A172 (cell line): Measurements from ENCODE around the gene DNAAF6. TPM values are rescaled to one million over a fixed set of nuclear protein-coding genes. Genes with fewer than 3 reads are reported as not detected.
"Not testable (repeated sequence)": the region's sequence is repeated elsewhere in the genome, so short reads cannot be mapped to it uniquely, and the experiment has no call there.

Experiments used
- DNase-seq: peaks from one replicate; pipeline ENCODE4 v3.0.0-alpha.2; 2015; ENCODE audit warnings: low spot score
- total RNA-seq: library from RNA; depleted of rRNA; stranded (reverse); fragments of >200 nt; shearing (Covaris generic); gene quantifications from 2 replicates; pipeline ENCODE4 v1.2.3, GENCODE V29; 2014; rRNA removed

Gene DNAAF6
- total RNA-seq = not detected in 2 replicates

DNA sequence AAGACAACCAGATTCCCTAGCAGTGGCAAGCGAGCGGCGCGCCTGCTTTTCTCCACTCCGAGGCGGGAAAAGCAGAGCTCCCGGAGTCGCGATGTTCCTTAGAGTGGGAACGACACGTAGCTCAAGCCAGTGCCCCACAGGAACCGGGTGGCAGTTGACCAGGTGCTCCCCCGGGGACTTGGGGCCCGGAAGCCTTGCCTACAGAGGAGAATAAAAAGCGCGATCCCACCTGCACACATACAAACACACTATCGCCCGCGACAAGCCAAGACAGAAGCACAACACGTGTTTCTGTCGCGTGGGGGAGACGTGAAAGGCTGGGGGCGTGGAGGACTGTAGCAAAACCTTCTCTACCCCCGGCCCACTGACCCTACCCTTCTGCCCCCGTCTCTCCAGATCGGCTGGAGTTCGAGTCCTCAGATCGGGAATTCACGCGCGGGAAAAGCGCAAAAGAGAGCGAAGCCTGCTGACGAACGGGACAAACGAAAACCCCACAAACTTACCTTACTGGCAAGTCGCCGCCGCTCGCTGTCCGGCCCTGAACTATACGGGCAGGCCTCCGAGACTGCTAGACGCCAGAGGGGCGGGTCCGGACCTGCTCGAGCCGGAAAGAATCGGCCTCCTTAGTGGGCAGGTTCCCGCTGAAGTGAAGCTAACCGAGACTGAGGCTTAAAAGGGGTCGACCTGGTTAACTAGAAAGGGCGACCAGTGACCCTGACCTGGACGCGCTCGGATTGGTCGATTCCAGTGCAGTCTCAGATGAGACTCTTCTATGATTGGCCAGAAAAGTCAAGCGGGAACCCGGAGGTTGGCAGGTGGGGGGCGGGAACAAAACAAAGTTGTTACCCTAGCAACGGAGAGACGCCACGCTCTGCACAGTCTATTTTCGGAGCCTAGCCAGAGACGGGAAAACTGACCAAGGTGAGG, at the start of gene DNAAF6, which contains the start of gene NUP62CL:
Gene DNAAF6 (plus strand): TSS at position 842 of the 927 bp plus-strand sequence. CDS start 6,265 bp downstream, outside the sequence.
Gene NUP62CL (minus strand): TSS at position 664 of the 927 bp plus-strand sequence. CDS start 31,287 bp downstream, outside the sequence.
- DNase-seq = peak; percentile 54

DNA sequence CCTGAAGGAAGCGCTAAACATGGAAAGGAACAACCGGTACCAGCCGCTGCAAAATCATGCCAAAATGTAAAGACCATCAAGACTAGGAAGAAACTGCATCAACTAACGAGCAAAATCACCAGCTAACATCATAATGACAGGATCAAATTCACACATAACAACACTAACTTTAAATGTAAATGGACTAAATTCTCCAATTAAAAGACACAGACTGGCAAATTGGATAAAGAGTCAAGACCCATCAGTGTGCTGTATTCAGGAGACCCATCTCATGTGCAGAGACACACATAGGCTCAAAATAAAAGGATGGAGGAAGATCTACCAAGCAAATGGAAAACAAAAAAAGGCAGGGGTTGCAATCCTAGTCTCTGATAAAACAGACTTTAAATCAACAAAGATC, 48.8 kb upstream of the DNAAF6 start:
- DNase-seq = not testable (repeated sequence)

DNA sequence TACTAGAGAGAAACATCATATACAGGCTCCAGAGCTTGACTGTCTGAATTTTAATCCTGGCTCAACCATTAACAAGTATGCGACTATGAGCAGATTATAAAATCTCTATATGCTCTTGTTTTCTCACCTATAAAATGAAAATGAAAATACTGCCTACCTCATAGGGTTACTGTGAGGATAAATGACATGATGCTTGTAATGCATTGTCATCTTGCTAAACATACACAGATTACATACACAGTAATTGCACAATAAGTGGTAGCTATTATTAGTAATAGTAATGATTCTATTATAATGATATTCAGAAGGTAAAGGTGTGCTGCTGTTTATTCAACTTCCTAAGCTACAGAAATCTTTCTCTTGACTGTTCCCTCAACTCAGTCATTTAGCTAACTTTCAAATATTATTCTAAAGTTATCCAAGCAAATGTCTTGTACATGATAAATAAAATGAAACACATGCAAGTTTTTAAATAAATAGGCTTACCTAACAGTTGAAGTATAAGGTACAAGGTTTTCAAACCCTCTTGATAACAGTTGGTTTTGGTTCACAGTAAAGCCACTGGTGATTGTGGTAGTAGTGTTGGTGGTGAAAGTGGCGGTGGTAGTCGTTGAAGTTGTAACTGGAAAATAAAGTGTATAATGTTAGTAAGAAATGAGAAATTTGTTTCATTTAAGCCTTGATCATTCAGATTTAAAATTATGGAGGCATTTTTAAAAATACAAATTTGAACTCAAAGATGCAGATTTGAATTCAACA, 39.1 kb upstream of the DNAAF6 start:
- DNase-seq = no peak

DNA sequence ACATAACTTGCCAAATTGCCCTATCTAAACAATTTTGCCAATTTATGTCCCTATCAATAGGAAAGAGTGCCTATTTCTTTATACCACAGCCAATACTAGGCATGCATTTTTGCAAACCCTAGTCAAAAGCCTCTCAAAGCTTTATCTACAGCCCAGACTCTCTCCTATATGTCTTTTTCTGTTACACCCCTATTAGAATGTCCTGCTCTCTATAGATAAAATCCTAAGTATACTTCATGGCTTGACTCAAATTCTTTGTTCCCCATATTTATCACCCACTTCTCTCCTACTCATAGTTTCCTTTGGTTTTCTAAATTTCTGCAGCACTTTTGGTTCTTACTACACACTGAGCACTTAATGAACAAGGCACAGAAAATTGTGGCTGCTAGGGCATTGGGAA, 38.2 kb upstream of the DNAAF6 start:
- no peak for DNase-seq

DNA sequence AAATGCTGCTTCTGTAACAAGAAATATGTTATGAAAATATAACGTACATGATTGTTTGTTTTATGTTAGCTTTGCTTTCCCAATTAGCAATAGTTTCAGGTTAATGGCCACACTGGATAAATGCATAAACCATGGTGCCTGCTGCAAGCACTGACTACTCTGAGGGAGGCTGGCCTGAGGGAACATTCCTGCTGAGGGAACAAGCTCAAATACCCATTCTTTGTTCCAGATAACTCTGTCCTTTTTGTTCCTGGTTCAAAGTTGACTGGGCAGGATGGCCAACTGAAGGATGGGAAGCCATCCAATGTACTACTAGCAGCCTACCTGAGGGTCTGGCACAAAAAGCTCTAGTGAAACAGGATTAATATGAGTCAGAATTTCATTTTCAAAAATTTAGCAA, 37.7 kb upstream of the DNAAF6 start:
- DNase-seq = no peak

DNA sequence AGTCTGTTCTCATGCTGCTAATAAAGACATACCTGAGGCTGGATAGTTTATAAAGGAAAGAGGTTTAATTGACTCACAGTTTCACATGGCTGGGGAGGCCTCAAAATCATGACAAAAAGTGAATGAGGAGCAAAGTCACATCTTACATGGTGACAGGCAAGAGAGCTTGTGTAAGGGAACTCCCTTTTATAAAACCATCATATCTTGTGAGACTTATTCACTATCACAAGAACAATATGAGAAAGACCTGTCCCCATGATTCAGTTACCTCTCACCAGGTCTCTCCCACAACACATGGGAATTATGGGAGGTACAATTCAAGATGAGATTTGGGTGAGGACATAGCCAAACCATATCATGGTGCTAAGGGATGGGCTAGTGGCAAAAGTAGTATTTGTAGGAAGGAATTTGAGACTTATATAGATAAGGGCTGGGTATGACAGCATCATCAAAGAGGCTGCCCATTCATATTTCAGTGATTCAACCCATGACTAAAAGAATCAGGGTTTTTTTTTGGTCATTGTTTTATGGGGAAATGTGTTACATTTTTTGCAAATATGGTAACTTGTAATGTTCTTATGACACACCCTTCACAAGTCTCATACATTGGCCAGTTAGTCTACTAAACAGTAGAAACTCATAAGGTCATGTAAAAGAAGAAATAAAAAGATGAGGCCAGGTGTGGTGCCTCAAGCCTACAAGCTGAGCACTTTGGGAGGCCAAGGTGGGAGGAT, 34.9 kb upstream of the DNAAF6 start:
- no peak for DNase-seq

DNA sequence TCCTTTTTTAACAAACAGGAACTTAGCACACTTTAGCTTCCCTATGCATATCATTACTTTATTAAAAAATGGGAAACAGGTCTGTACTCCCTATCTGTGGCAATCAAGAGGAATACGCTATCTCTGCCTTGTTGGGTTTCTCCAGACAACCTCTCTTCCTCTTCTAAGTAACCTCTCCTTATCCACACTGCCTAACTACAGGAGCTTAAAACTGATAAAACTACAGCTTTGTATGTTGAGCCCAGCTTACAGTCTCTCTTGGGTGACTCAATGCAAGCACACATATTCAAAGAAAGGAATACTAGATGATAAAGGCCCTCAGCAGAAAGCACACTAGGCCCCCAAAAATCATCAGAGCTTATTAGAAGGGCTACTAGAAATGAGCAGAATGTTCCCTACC, 9.1 kb upstream of the DNAAF6 start:
- DNase-seq = no peak

DNA sequence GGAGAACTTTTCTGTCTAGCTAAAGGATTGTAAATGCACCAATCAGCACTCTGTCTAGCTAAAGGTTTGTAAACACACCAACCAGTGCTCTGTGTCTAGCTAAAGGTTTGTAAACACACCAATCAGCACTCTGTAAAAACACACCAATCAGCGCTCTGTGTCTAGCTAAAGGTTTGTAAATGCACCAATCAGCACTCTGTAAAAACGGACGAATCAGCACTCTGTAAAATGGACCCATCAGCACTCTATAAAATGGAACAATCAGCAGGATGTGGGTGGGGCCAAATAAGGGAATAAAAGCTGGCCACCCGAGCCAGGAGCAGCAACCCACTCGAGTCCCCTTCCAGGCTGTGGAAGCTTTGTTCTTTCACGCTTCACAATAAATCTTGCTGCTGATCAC, 8.3 kb upstream of the DNAAF6 start:
- not testable (repeated sequence) for DNase-seq

DNA sequence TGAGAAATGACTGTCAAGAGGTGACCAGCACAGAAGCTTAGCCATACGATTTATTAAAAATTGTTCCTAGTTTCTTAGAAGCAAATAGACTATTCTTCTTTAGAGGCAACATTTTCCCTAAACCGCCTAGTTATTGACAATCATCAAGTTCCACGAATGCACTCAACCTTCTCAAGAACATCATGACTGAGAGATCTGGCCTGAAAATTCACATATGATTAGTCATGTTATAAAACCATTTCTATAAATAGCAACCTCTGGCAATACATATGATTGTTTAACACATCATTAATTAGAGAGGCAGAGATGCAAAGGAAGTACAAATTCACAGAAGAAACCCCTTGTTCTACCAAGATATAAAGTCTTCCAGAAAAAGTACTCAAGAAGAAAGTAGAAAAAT, 6.9 kb upstream of the DNAAF6 start:
- no peak for DNase-seq

DNA sequence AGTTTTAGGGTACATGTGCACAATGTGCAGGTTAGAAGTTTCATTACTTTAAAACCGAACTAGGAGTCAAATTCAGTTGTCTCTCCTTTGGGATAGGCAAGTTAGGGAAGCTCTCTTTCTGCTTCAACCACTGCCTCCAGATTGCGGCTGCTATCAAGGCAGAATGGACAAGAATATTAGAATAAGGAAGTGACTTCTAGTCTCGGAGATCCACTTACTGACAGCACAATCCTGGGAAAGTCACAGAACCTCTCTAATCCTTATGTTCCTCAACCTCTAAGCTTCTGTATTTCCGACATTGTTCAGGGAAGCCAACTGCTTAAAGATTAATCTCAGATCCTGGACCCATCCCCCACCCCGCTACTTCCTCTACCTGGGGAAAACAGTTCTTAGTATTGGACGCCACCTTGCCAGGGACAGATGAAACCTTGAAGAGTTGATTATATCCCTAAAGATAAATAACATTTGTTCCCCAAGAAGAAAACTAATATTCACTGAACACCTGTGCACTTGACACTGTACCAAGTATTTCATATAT, 2.3 kb upstream of the DNAAF6 start:
- no peak for DNase-seq

DNA sequence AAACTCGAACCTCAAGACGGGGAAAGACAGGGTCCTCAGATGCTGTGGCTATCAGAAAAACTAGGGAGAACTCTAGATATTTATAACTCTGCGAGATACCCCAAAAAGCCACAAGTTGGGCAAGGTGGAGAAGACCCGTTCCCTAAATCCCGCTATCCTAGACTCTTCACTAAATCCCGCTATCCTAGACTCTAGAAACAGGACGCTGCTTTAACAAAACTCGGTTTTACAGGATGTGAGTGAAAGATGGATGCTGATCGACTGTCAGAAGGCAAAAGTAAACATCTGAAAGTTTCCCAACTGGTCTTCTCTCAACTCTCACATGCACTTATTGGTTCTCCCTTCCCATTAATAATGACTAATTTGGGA, 270 bp downstream of the DNAAF6 start:
- DNase-seq = no peak

DNA sequence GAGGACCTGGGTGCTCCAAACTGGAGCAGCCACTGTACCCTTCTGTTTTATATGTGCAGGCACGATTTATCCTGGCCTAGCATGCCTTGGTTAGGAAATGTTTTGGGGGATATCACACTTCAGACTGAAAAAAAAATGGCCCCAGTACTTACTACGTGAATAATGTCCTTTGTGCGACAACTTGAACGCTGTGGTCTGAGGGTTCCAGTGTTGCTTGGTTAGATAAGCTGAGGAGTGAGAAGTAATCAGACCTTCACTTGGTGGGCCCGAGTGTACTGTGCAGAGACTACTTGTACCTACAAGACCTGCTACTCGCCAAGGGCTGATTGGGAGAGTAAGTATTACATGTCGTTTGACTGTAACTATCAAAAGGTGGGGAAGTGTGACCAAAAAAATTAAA, 678 bp downstream of the DNAAF6 start:
- DNase-seq = no peak

DNA sequence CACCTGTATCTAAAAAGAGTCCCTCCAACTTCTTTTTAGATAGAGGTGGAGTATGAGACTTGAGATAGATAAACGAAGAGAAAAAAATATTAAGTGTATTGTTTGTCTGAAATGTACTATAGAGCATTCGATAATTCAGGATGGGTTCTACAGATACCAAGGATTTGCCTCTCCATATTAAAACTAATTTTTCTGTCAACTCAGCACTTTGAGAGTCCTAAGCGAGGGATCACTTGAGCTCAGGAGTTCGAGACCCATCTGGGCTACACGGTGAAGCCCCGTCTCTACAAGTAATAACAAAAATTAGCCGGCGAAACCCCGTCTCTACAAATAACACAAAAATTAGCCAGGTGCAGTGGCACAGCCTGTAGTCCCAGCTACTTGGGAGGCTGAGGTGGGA, 1.5 kb downstream of the DNAAF6 start:
- DNase-seq = no peak

DNA sequence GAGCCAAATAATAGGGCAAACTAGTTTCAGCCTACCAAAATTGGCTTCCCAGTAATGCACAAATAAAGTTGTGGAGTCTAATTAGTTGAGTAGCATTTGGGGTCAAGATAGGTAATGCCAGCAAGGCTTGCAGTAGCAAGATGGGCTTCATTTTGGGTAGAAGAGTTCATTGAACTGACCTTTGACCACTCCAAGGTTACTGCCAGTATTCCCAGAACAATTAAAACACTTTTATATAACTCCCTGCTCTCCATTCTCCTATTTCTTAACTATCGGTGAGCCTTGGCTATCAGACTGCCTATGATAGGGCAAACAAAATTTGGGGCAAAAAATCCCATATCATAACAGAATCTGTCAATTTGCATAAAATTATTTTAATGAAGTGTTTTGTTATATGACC, 7.1 kb downstream of the DNAAF6 start:
- DNase-seq = no peak

DNA sequence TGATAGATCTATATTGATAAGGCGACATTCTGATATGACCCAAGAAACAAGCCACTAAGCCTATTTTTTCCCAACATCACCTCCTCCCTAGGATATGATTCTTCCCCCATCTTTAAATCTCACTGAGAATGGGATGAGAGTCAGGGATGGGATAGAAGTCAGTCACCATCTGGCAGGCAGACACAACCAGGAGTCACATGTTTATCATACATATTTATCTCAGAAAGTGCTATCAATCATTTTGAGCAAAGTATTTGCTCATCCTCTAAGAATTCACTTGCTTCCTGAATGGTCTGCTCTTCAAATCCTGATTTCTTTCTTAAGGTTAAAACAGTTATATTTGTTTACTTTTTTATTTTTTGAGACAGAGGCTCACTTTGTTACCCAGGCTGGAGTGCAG, 20.3 kb downstream of the DNAAF6 start:
- no peak for DNase-seq

DNA sequence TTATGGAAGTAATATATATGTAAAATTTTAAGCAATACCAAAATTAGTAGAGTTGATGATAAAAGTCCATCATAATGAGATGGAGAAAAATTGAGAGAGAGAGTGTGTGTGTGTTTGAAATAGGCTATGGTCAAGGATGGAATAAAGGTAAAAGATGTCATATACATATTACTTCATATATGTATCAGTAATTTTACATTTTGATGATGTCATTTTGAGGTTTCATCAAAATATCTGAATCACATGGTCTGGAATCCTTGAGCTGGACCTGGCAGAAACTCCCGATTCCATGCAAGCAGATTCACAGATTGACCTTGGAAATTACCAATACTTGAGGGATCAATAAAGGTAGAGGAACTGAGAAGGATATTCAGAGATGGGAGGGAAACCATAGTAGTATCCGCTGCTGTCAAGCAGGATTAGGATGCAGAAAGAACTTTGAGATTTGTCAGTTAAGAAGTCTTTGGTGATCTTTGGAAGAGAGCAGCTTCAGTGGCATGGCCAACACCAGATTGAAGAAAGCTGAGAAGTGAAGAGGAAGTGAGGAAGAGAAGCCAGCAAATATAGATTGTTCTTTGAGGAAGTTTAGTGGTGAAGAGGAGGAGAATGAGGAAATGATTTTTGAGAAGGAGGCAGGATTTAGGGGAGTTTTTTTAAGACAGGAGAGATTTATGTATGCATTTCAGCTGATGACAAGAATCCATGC, 21.5 kb downstream of the DNAAF6 start:
- no peak for DNase-seq

DNA sequence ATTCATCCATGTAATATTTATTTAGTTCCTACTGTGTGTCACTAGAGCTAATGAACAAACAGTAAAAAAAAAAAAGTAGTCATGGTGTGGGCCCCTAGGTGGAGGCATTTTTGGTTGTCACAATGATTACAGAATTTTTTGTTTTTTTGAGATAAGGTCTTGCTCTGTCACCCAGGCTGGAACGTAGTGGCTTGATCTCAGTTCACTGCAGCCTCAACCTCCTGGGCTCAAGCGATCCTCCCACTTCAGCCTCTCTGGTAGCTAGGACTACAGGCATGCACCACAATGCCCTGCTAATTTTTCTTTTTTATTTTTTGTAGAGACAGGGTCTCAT, 22.0 kb downstream of the DNAAF6 start:
- DNase-seq = no peak

DNA sequence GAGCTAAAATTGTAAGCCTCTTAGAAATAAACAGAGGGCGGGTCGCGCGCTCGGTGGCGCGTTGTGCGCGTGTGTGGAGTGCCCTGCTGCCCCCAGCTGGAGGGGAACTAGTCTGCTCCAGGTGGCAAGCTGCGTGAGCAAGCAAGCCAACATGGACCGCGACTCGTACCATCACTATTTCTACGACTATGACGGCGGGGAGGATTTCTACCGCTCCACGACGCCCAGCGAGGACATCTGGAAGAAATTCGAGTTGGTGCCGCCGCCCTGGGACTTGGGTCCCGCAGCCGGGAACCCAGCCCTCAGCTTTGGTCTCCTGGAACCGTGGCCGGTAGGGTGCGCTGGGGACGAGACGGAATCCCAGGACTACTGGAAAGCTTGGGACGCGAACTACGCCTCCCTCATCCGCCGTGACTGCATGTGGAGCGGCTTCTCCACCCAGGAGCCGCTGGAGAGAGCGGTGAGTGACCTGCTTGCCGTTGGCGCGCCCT, 66.1 kb downstream of the DNAAF6 start:
- no peak for DNase-seq

DNA sequence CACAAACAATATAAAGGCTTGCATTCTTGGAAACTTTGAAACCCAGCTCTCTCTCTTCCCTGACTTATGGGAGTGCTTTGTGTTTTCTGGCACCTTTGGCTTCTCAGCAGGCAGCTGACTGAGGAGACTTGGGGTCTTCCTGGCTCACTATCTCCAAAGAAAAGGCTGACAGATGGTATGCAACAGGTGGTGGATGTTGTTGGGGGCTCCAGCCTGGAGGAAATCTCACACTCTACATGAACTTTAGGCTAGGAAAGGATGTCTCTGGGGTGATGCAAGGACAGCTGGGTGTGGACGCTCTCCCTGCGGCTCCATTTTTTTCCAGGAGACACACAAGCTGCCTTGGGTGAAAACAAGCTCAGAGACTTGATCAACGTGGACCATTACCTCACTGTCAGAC, 67.4 kb downstream of the DNAAF6 start:
- no peak for DNase-seq

DNA sequence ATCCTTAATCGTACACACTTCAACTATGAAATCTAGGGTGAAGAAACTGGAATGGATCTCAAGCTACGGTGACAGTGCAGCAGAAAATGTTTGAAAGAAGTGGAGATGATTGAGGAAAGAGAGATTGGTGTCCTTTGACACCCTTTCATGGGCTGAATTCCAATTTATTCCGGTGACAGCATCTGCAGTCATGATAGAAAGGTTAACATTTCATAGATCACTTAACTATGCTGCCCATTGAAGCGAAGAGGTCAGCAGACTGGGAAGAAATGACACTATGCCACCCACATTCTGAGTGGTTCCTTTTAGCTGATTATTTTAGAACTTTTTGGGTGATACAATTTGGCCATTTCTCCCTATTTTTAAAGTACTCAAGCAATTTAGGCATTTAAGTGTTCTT, 82.3 kb downstream of the DNAAF6 start:
- DNase-seq = no peak

DNA sequence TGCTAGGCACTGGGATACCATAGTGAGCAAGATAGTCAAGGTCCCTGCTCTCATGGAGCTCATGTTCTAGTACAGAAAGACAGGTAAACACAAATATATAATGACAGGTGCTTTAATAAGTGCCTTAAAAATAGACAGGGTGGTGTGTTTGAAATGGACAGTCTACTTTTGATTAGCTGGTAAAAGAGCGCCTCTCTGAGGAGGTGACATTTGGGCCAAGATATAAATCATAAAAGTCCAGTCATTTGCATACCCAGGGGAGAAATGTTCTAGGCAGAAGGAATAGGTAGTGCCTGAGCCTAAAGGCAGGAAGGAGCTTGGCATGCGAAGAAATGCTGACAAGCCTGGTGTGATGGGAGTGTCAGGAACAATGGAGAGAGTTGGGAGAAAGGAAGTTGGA, 83.6 kb downstream of the DNAAF6 start:
- no peak for DNase-seq
